Measurements from ENCODE around the gene THOC2.

Gene THOC2

GRCh38 chrX:123563167-123563566 is 169.7 kb downstream of the THOC2 start:
- H3K4me3 ChIP-seq (ENCODE audit: low read length, poor library complexity, severe bottlenecking) = no peak overlapping the region
- no peak for TF ChIP-seq CTCF (conservative IDR thresholded peaks at IDR 0.05; ENCODE audit: low read length)
- no peak for TF ChIP-seq EZH2phosphoT487 (IDR thresholded peaks at IDR 0.05; ENCODE audit: borderline replicate concordance)
- H4K20me1 ChIP-seq (ENCODE audit: insufficient read depth, low read length, poor library complexity, severe bottlenecking) = no peaks in the 10 kb centered on the region
- H3K9ac ChIP-seq (ENCODE audit: low read depth, low read length, poor library complexity, severe bottlenecking) = no peak overlapping the region
- no peaks in the 10 kb centered on the region for H3F3A ChIP-seq (ENCODE audit: low read depth)
- H3K27me3 ChIP-seq (ENCODE audit: insufficient read depth, low read length, poor library complexity, severe bottlenecking) = no peaks in the 10 kb centered on the region
- H2AFZ ChIP-seq (ENCODE audit: low read length) = no peak overlapping the region
- no peak overlapping the region for H3K4me2 ChIP-seq (ENCODE audit: low read depth, low read length, poor library complexity, severe bottlenecking)
- no peaks in the 10 kb centered on the region for H3K4me1 ChIP-seq (ENCODE audit: insufficient read depth, low read length, poor library complexity, severe bottlenecking)
- H3K9me2 ChIP-seq (replicated peaks; ENCODE audit: low read depth, low read length) = no peaks in the 10 kb centered on the region
- H3K9me3 ChIP-seq (ENCODE audit: insufficient read depth, low read depth, low read length) = no peaks in the 10 kb centered on the region
- no peaks in the 10 kb centered on the region for H3K79me2 ChIP-seq (ENCODE audit: insufficient read depth, low read length)
- no peaks in the 10 kb centered on the region for H3K36me3 ChIP-seq (ENCODE audit: insufficient read depth, low read length)

- Histone ChIP-seq H2AFZ (ENCODE audit: low read length) (no peak overlapping the region), H3F3A (ENCODE audit: low read depth) (no peaks in the 10 kb centered on the region), H4K20me1 (ENCODE audit: insufficient read depth, low read length, poor library complexity, severe bottlenecking) (no peaks in the 10 kb centered on the region), H3K27me3 (ENCODE audit: insufficient read depth, low read length, poor library complexity, severe bottlenecking) (no peaks in the 10 kb centered on the region), H3K4me1 (ENCODE audit: insufficient read depth, low read length, poor library complexity, severe bottlenecking) (no peaks in the 10 kb centered on the region), H3K36me3 (ENCODE audit: insufficient read depth, low read length) (no peaks in the 10 kb centered on the region), H3K9ac (ENCODE audit: low read depth, low read length, poor library complexity, severe bottlenecking) (no peak overlapping the region), H3K4me2 (ENCODE audit: low read depth, low read length, poor library complexity, severe bottlenecking) (no peak overlapping the region), H3K79me2 (ENCODE audit: insufficient read depth, low read length) (no peaks in the 10 kb centered on the region), H3K9me3 (ENCODE audit: insufficient read depth, low read depth, low read length) (no peaks in the 10 kb centered on the region), H3K4me3 (ENCODE audit: low read length, poor library complexity, severe bottlenecking) (no peak overlapping the region), H3K9me2 (replicated peaks; ENCODE audit: low read depth, low read length) (no peaks in the 10 kb centered on the region)
- TF ChIP-seq EZH2phosphoT487 (IDR thresholded peaks at IDR 0.05; ENCODE audit: borderline replicate concordance) (no peak), CTCF (conservative IDR thresholded peaks at IDR 0.05; ENCODE audit: low read length) (no peak)
These were observed 170.3 kb downstream of the THOC2 start for GRCh38 chrX:123562342-123563146.

- H4K20me1 ChIP-seq (ENCODE audit: insufficient read depth, low read length, poor library complexity, severe bottlenecking) = no peaks in the 10 kb centered on the region
- no peaks in the 10 kb centered on the region for H3K36me3 ChIP-seq (ENCODE audit: insufficient read depth, low read length)
- H3K27me3 ChIP-seq (ENCODE audit: insufficient read depth, low read length, poor library complexity, severe bottlenecking) = no peaks in the 10 kb centered on the region
- no peaks in the 10 kb centered on the region for H3K9me2 ChIP-seq (replicated peaks; ENCODE audit: low read depth, low read length)
- H3K4me1 ChIP-seq (ENCODE audit: insufficient read depth, low read length, poor library complexity, severe bottlenecking) = no peaks in the 10 kb centered on the region
- TF ChIP-seq CTCF (conservative IDR thresholded peaks at IDR 0.05; ENCODE audit: low read length) = no peak
- TF ChIP-seq EZH2phosphoT487 (IDR thresholded peaks at IDR 0.05; ENCODE audit: borderline replicate concordance) = no peak
- H3K4me3 ChIP-seq (ENCODE audit: low read length, poor library complexity, severe bottlenecking) = no peak overlapping the region
- H3K79me2 ChIP-seq (ENCODE audit: insufficient read depth, low read length) = no peaks in the 10 kb centered on the region
- H3K9ac ChIP-seq (ENCODE audit: low read depth, low read length, poor library complexity, severe bottlenecking) = no peak overlapping the region
- no peaks in the 10 kb centered on the region for H3F3A ChIP-seq (ENCODE audit: low read depth)
- H3K9me3 ChIP-seq (ENCODE audit: insufficient read depth, low read depth, low read length) = no peaks in the 10 kb centered on the region
- H3K4me2 ChIP-seq (ENCODE audit: low read depth, low read length, poor library complexity, severe bottlenecking) = no peak overlapping the region
- H2AFZ ChIP-seq (ENCODE audit: low read length) = no peak overlapping the region
These were observed 171.2 kb downstream of the THOC2 start for GRCh38 chrX:123561439-123562215.

Measured in Loucy (cell line).